ENCODE results near the gene HECTD4.

Gene HECTD4

GRCh38 chr12:112176321-112177010, 205.8 kb downstream of the HECTD4 start:
- no peak overlapping the region for H3K9ac ChIP-seq (ENCODE audit: low read depth, low read length)
- 0 out of 2 replicates have a peak, but pooled peaks cover 5% of the 10 kb centered on the region for H3K4me1 ChIP-seq (ENCODE audit: insufficient read depth, low read length)
- peaks cover 7% of the 10 kb centered on the region for H3K36me3 ChIP-seq (ENCODE audit: insufficient read depth, low read length)
- no peaks in the 10 kb centered on the region for H3K9me3 ChIP-seq (ENCODE audit: control insufficient read depth, insufficient read depth, low read length)

GRCh38 chr12:112175361-112176155, 206.7 kb downstream of the HECTD4 start:
- no peak overlapping the region for H3K9ac ChIP-seq (ENCODE audit: low read depth, low read length)
- 0 out of 2 replicates have a peak, but pooled peaks cover 5% of the 10 kb centered on the region for H3K4me1 ChIP-seq (ENCODE audit: insufficient read depth, low read length)
- H3K36me3 ChIP-seq (ENCODE audit: insufficient read depth, low read length): peaks cover 7% of the 10 kb centered on the region
- no peaks in the 10 kb centered on the region for H3K9me3 ChIP-seq (ENCODE audit: control insufficient read depth, insufficient read depth, low read length)

DNA sequence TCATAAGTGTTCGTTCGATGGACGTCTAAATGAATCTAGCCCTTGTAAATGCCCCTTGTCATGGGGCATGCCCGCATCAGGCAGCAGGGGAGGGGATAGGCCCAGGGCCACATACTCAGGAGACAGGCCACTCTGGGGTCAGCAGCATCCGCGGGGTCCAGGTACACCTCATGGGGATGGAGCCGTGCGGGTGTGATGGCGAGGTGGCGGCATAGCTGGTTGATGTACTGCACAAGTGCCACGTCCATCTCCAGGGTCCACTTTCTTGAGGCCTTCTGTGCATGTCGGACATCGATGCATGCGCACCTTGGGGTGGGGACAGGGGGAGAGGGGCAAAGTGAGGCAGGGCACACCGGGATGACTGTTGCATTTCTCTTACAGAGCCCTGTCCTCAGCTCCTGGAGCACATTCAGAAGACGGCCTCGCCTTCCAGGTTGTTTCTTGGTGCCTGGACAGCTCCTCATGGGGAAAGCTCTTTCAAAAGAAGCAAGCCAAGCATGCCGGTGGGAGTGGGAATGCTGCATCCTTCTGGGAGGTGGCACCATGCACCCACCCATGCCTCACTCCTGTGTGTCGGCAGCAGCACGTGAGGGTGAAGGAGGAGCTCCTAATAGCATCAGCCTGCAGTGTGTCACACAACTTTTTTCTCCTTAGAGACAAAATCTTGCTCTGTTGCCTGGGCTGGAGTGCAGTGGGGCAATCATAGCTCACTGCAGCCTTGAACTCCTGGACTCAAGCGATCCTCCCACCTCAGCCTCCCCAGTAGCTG, 209.5 kb downstream of the HECTD4 start:
- no peaks in the 10 kb centered on the region for H3K9me3 ChIP-seq (ENCODE audit: control insufficient read depth, insufficient read depth, low read length)
- H3K9ac ChIP-seq (ENCODE audit: low read depth, low read length): no peak overlapping the region
- 0 out of 2 replicates have a peak, but pooled peaks cover 5% of the 10 kb centered on the region for H3K4me1 ChIP-seq (ENCODE audit: insufficient read depth, low read length)
- peaks cover 7% of the 10 kb centered on the region for H3K36me3 ChIP-seq (ENCODE audit: insufficient read depth, low read length)

DNA sequence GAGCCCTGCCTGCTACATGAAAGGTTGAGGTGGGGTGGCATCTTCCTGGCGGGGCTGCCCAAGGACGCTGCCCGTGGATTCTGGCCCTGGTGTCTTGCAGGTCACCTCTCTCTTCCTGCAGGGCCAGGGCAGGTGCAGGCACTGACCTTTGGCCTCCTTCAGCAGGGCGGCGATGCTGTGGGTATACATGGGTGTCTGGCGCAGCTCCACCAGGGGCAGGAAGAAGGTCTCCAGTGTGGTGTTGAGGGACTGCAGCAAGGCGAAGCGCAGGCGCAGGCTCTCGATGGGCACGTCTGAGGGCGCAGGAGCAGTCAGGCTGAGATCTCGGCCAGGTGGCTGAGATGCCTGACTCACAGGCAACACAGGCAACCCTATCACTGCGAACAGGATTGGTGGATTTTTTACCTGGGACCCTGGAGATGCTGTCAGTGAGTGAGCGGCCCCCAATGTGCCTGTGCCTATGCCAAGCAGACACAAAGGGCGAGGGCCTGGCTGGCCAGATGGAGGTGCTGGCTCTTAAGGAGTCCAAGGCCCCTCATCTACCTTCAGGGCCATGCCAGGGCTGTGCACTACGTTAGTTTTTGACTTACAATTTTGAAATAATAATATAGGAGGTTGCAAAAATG, 211.1 kb downstream of the HECTD4 start:
- 0 out of 2 replicates have a peak, but pooled peaks cover under 1% of the 10 kb centered on the region for H3K4me1 ChIP-seq (ENCODE audit: insufficient read depth, low read length)
- H3K9me3 ChIP-seq (ENCODE audit: control insufficient read depth, insufficient read depth, low read length): no peaks in the 10 kb centered on the region
- no peak overlapping the region for H3K9ac ChIP-seq (ENCODE audit: low read depth, low read length)
- peaks cover 7% of the 10 kb centered on the region for H3K36me3 ChIP-seq (ENCODE audit: insufficient read depth, low read length)

- Histone ChIP-seq H3K9me3 (ENCODE audit: control insufficient read depth, insufficient read depth, low read length) (no peaks in the 10 kb centered on the region), H3K9ac (ENCODE audit: low read depth, low read length) (no peak overlapping the region), H3K4me1 (ENCODE audit: insufficient read depth, low read length) (no peaks in the 10 kb centered on the region), H3K36me3 (ENCODE audit: insufficient read depth, low read length) (peaks cover 6% of the 10 kb centered on the region)
These were observed 211.9 kb downstream of the HECTD4 start for GRCh38 chr12:112170376-112170775.

- Histone ChIP-seq H3K4me1 (ENCODE audit: insufficient read depth, low read length) (no peaks in the 10 kb centered on the region), H3K9me3 (ENCODE audit: control insufficient read depth, insufficient read depth, low read length) (no peaks in the 10 kb centered on the region), H3K9ac (ENCODE audit: low read depth, low read length) (no peak overlapping the region), H3K36me3 (ENCODE audit: insufficient read depth, low read length) (peaks cover 2% of the 10 kb centered on the region; the same call in 1 of the 2 replicates)
These were observed 212.3 kb downstream of the HECTD4 start for GRCh38 chr12:112169966-112170365.

GRCh38 chr12:112169161-112169872, 212.9 kb downstream of the HECTD4 start:
- H3K4me1 ChIP-seq (ENCODE audit: insufficient read depth, low read length): no peaks in the 10 kb centered on the region
- H3K9ac ChIP-seq (ENCODE audit: low read depth, low read length): no peak overlapping the region
- no peaks in the 10 kb centered on the region for H3K9me3 ChIP-seq (ENCODE audit: control insufficient read depth, insufficient read depth, low read length)
- no peaks in the 10 kb centered on the region; the same call in 1 of the 2 replicates for H3K36me3 ChIP-seq (ENCODE audit: insufficient read depth, low read length)

GRCh38 chr12:112168561-112168971, 213.7 kb downstream of the HECTD4 start:
- H3K36me3 ChIP-seq (ENCODE audit: insufficient read depth, low read length): no peaks in the 10 kb centered on the region; the same call in 1 of the 2 replicates
- no peaks in the 10 kb centered on the region for H3K4me1 ChIP-seq (ENCODE audit: insufficient read depth, low read length)
- no peak overlapping the region for H3K9ac ChIP-seq (ENCODE audit: low read depth, low read length)

GRCh38 chr12:112167718-112168525, 214.3 kb downstream of the HECTD4 start:
- no peaks in the 10 kb centered on the region for H3K9me3 ChIP-seq (ENCODE audit: control insufficient read depth, insufficient read depth, low read length)
- H3K9ac ChIP-seq (ENCODE audit: low read depth, low read length): no peak overlapping the region
- no peaks in the 10 kb centered on the region; the same call in 1 of the 2 replicates for H3K36me3 ChIP-seq (ENCODE audit: insufficient read depth, low read length)
- H3K4me1 ChIP-seq (ENCODE audit: insufficient read depth, low read length): no peaks in the 10 kb centered on the region

More at GRCh38 chr12:112168561-112168971, 213.7 kb downstream of the HECTD4 start:
- no peaks in the 10 kb centered on the region for H3K9me3 ChIP-seq (ENCODE audit: control insufficient read depth, insufficient read depth, low read length)

- Histone ChIP-seq H3K4me1 (ENCODE audit: insufficient read depth, low read length) (no peaks in the 10 kb centered on the region), H3K36me3 (ENCODE audit: insufficient read depth, low read length) (peaks cover 4% of the 10 kb centered on the region), H3K9me3 (ENCODE audit: control insufficient read depth, insufficient read depth, low read length) (no peaks in the 10 kb centered on the region), H3K9ac (ENCODE audit: low read depth, low read length) (no peak overlapping the region)
These were observed 215.2 kb downstream of the HECTD4 start for GRCh38 chr12:112167031-112167461.

DNA sequence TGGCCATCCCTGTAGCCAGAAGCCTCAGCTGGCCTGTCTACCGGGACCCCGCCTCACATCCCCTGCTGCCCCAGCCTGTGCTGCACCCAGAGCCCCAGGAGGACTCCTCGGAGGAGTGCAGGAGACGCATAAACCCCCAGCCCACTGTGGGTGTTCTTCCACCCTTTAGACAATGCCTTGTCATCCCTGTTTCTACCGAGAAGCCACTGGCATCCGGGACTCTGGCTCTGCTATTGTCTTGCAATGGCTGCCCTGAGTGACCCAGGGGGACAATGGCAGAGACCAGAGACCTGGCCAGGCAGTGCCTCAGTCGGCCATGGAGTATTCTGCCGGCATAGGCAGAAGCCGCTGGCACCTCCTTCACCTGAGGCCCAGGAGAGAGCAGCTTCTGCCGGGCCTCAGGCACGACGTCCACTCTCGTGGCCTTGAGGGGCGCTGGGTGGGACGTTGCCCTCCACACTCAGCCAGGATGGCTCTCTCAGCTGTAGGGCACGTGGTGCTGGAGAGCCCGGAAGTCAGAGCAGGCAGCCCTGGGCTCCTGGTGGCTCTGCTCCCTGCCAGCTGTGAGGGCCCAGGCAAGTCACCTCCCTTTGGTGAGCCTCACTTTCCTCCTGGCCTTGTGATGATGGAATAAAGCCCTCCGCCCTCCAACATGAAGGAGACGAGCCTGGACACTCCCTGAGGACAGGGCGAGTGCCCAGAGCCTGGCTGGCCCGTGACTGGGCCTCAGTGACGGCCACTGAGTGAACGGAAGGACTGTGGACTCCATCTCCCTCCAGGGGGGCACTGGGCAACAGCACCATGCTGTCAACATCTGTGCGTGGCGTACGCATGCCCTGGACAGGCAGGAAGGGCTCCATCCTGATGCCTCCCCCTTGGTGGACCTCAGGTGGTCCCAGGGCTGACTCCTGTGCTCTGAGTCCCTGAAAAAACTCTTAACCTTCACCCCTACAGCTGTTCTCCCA, 215.9 kb downstream of the HECTD4 start:
- no peaks in the 10 kb centered on the region for H3K9me3 ChIP-seq (ENCODE audit: control insufficient read depth, insufficient read depth, low read length)
- peaks cover 5% of the 10 kb centered on the region for H3K36me3 ChIP-seq (ENCODE audit: insufficient read depth, low read length)
- H3K4me1 ChIP-seq (ENCODE audit: insufficient read depth, low read length): no peaks in the 10 kb centered on the region
- H3K9ac ChIP-seq (ENCODE audit: low read depth, low read length): no peak overlapping the region

GRCh38 chr12:112165624-112166023, 216.6 kb downstream of the HECTD4 start:
- Histone ChIP-seq H3K4me1 (ENCODE audit: insufficient read depth, low read length) (no peaks in the 10 kb centered on the region), H3K9me3 (ENCODE audit: control insufficient read depth, insufficient read depth, low read length) (no peaks in the 10 kb centered on the region), H3K9ac (ENCODE audit: low read depth, low read length) (no peak overlapping the region), H3K36me3 (ENCODE audit: insufficient read depth, low read length) (peaks cover 5% of the 10 kb centered on the region)
